Measurements from ENCODE around the gene HOMEZ.

HOMEZ gene

GRCh38 chr14:23324993-23325392 is 39.1 kb upstream of the HOMEZ start:
- Histone ChIP-seq H3K27ac (no peak overlapping the region), H3K36me3 (replicated peaks) (peaks cover 31% of the 10 kb centered on the region), H3K4me3 (ENCODE audit: low read depth, low read length) (no peak overlapping the region), H3K27me3 (replicated peaks) (no peaks in the 10 kb centered on the region)
- no peak for TF ChIP-seq CTCF (IDR thresholded peaks at IDR 0.05; ENCODE audit: low read depth, low read length, missing control alignments)
- in situ Hi-C loops (cut with HindIII; ENCODE audit: low pct_ligation_motif_present, low sequenced_read_pairs), result no loop called here
- DNase-seq, result no peak

GRCh38 chr14:23324455-23324846 is 38.5 kb upstream of the HOMEZ start:
- no peak for TF ChIP-seq CTCF (IDR thresholded peaks at IDR 0.05; ENCODE audit: low read depth, low read length, missing control alignments)
- no peak overlapping the region for H3K27ac ChIP-seq
- in situ Hi-C loops (cut with HindIII; ENCODE audit: low pct_ligation_motif_present, low sequenced_read_pairs), result no loop called here
- H3K4me3 ChIP-seq (ENCODE audit: low read depth, low read length), result no peak overlapping the region
- no peak for DNase-seq
- no peaks in the 10 kb centered on the region for H3K27me3 ChIP-seq (replicated peaks)
- H3K36me3 ChIP-seq (replicated peaks), result peaks cover 35% of the 10 kb centered on the region

- DNase-seq, result no peak
- no peaks in the 10 kb centered on the region for H3K27me3 ChIP-seq (replicated peaks)
- peaks cover 35% of the 10 kb centered on the region for H3K36me3 ChIP-seq (replicated peaks)
- in situ Hi-C loops (cut with HindIII; ENCODE audit: low pct_ligation_motif_present, low sequenced_read_pairs), result no loop called here
- H3K27ac ChIP-seq, result no peak overlapping the region
- no peak overlapping the region for H3K4me3 ChIP-seq (ENCODE audit: low read depth, low read length)
- TF ChIP-seq CTCF (IDR thresholded peaks at IDR 0.05; ENCODE audit: low read depth, low read length, missing control alignments), result no peak
Measured at GRCh38 chr14:23323838-23324454, 38.0 kb upstream of the HOMEZ start.

DNA sequence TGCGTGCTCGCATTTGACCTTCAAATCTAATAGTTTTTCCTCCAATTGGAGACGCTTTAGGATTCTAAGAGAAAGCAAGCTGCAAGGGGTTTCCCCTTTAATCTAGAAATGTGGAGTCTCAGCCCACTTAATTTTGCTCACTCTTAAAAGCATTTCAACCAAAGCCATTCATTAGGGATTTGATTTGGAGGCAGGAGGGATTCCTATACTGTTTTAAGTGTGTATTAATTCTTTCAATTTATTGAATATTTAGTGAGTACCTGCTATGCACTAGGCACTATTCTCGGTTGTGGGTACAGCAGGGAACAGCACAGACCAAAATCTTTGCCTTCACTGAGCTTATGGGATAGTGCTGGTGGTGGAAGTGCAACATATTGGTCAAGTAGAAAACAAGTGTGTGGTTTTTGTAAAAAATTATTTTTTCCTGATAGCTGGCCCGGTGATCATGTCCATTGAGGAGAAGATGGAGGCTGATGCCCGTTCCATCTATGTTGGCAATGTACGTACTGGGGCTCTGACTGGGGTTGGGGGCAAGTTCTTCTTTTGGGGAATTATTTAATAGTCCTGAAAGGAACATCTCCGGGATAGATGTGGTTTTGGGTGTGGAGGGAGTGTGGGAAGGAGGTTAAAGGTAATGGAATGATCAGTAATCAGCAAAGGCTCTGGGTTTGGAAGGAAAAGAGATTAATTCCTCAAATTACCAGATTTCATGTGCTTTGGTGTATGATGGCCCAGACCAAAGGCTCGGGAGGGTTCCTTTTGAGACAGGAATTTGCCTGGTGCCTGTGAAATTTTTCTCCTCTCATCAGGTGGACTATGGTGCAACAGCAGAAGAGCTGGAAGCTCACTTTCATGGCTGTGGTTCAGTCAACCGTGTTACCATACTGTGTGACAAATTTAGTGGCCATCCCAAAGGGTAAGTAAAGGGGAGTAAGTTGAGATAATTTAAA is 36.9 kb upstream of the HOMEZ start:
- no peak for TF ChIP-seq CTCF (IDR thresholded peaks at IDR 0.05; ENCODE audit: low read depth, low read length, missing control alignments)
- H3K36me3 ChIP-seq (replicated peaks), result peaks cover 35% of the 10 kb centered on the region
- H3K27me3 ChIP-seq (replicated peaks), result no peaks in the 10 kb centered on the region
- in situ Hi-C loops (cut with HindIII; ENCODE audit: low pct_ligation_motif_present, low sequenced_read_pairs), result no loop called here
- H3K4me3 ChIP-seq (ENCODE audit: low read depth, low read length), result peak overlapping the region; percentile 86
- DNase-seq, result no peak
- H3K27ac ChIP-seq, result peak overlapping the region; percentile 94

- Histone ChIP-seq H3K4me3 (ENCODE audit: low read depth, low read length) (peak overlapping the region; percentile 86), H3K27me3 (replicated peaks) (no peaks in the 10 kb centered on the region), H3K27ac (peak overlapping the region; percentile 94), H3K36me3 (replicated peaks) (peaks cover 35% of the 10 kb centered on the region)
- peak; percentile 46 for DNase-seq
- TF ChIP-seq CTCF (IDR thresholded peaks at IDR 0.05; ENCODE audit: low read depth, low read length, missing control alignments), result no peak
- in situ Hi-C loops (cut with HindIII; ENCODE audit: low pct_ligation_motif_present, low sequenced_read_pairs), result no loop called here
Measured at GRCh38 chr14:23321572-23322547, 35.9 kb upstream of the HOMEZ start.
